Activated CD4-positive, alpha-beta T cell treated with anti-CD3 and anti-CD28 coated beads, Interleukin-2, amount 10 ng/mL, durations not matched to agents 24 days and 14 days (primary cell): ENCODE measurements around the gene CENPP. TPM values are rescaled to one million over a fixed set of nuclear protein-coding genes. Genes with fewer than 3 reads are reported as not detected.

ENCODE experiments used
- DNase-seq: peaks from one replicate; pipeline ENCODE4 v3.0.0; 2022
- H3K27ac Mint-ChIP-seq: one replicate; pipeline ENCODE4 v1.8.0; 2022; ENCODE audit warnings: mild to moderate bottlenecking, mixed read lengths
- H3K27me3 Mint-ChIP-seq: one replicate; pipeline ENCODE4 v1.8.0; 2022; ENCODE audit warnings: mixed read lengths
- H3K36me3 Mint-ChIP-seq: one replicate; pipeline ENCODE4 v1.8.0; 2022; ENCODE audit warnings: low read depth, mild to moderate bottlenecking, mixed read lengths
- H3K4me1 Mint-ChIP-seq: one replicate; pipeline ENCODE4 v1.8.0; 2021; ENCODE audit warnings: mixed read lengths
- H3K4me3 Mint-ChIP-seq: one replicate; pipeline ENCODE4 v1.8.0; 2022; ENCODE audit warnings: mild to moderate bottlenecking, moderate library complexity, mixed read lengths
- H3K9me3 Mint-ChIP-seq: one replicate; pipeline ENCODE4 v1.8.0; 2021; ENCODE audit warnings: mixed read lengths
- intact Hi-C: fragments of 100-400 bp; cut with micrococcal nuclease; formaldehyde crosslinking; loops from one replicate; pipeline ENCODE4 v1.15.1; 2023
- total RNA-seq: library from RNA; stranded (reverse); gene quantifications from 2 replicates; pipeline ENCODE4 v1.2.3, GENCODE V29; 2022

The CENPP gene
- total RNA-seq, 1 donor from 2014 or later, result 27.5 TPM

DNA sequence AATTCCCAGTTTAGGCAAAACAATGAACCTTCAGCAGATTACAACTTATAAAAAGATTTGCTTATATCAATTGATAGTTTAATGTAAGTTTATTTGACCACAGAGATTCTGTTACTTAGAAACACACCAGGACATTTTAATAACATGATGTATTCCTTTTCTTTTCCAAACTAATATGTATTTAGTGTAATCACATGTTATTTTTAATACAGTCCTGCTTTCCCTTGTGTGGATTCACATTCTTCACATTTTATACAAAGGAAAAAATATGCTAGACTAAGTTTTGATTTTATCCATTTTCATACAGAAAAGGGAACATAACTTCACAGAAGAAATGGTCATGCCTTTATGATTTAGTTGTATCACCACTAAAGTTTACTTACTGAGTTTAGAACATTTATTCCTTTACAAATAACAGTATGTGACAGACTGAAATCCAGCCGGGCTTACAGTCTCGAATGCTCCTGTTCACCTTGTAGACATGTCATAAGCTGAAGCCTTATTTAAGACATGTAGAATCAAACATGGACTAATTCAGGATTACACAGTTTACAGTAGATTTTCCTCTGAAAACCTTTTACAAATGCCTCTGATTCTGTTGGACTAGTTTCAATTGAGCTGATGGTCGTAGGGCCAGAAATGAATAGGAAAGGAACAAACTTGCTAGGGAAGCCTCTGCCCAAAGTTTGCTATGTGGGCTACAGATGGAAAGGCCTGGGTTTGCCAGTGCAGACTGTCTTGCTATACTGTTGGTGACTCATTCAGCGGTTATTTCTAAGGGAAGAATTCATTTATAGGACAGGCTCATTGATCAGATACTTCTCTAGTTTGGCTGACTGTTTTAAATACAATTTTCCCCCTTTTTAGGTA lies 163.2 kb downstream of the CENPP start:
- intact Hi-C loops, result no loop called here
- no peak for DNase-seq
- peaks cover 3% of the 10 kb centered on the region for H3K4me1 Mint-ChIP-seq
- no peak overlapping the region for H3K27ac Mint-ChIP-seq
- H3K9me3 Mint-ChIP-seq, result no peaks in the 10 kb centered on the region
- H3K27me3 Mint-ChIP-seq, result no peaks in the 10 kb centered on the region
- no peak overlapping the region for H3K4me3 Mint-ChIP-seq
- no peaks in the 10 kb centered on the region for H3K36me3 Mint-ChIP-seq

DNA sequence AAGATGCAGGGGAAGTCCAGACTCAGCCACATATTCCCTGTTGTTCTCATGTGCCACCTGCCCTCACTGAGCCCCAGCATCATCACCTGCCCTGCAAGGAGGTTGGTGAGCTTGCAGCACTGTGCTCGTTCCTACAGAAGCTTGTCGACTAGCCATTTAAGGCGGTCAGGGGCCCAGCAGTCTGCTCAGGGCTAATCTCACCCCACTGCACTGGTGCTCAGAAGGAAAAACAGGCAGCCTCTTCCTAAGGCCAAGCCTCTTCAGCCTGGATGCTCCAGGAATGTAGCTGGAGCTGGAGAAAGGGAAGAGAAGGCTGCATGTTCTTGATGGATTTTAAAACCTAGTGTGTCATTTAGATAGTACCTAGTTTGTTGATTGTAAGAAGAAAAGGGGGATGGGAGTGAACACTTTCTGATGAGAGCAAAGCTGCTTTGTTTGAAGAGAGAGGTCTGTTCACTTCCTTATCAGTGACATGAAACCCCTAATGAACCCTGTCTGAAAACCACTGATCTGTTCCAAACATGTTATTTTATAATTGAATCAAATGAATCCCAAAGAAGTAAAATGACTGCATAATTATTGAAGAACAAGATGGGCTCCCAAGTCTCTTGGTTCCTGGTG lies 167.1 kb downstream of the CENPP start:
- Mint-ChIP-seq H3K36me3 (no peaks in the 10 kb centered on the region), H3K4me1 (peaks cover 6% of the 10 kb centered on the region), H3K27ac (no peak overlapping the region), H3K27me3 (no peaks in the 10 kb centered on the region), H3K9me3 (no peaks in the 10 kb centered on the region), H3K4me3 (no peak overlapping the region)
- DNase-seq, result no peak
- intact Hi-C loops, result no loop called here

DNA sequence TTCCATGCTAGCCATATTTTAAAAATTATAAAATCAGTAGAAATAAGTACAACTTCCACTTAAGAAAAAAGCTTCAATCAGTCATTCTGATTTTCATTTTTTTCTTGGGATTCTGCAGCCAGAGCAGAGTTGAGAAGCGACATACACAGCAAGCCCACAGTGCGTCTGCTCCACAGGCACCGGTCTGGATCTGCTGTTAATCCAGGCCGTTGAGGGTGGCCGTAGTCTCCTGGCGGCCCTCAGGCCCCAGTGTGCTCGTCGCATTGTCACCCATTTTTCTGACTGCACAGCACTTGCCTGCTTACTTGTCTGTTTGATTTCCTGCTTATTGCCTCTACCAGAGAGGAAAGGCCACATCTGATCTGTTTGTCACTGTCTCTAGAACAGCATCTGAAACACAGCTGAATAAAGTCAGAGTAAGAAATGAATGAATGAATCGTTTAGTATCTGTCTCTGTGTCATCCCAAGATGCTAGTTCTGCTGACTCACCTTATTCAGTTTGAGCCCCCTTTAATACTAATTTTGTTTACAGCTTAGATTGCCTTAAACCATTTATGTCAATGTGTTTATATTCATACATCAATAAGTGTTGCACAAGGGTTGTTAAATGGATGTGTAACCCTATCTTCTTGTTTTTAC lies 168.1 kb downstream of the CENPP start:
- intact Hi-C loops, result no loop called here
- no peaks in the 10 kb centered on the region for H3K9me3 Mint-ChIP-seq
- no peak overlapping the region for H3K4me3 Mint-ChIP-seq
- peaks cover 6% of the 10 kb centered on the region for H3K4me1 Mint-ChIP-seq
- DNase-seq, result no peak
- H3K27me3 Mint-ChIP-seq, result no peaks in the 10 kb centered on the region
- no peak overlapping the region for H3K27ac Mint-ChIP-seq
- no peaks in the 10 kb centered on the region for H3K36me3 Mint-ChIP-seq

DNA sequence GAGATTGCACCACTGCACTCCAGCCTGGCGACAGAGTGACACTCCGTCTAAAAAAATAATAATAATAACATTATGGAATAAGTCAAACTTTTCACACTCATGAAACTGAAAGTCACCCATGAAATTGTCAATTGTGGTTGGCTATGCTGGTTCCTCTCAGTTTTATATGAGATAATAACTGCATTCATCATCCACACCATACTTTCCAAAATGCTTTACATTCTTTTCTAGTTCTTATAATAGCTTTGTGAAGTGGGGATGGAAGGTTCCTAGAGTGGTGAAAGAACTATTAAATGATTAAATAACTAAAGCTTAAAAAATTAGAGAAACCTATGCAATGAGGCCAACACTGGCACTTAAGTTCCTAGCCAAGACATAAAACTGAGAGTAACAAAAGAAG lies 169.1 kb downstream of the CENPP start:
- H3K27ac Mint-ChIP-seq, result no peak overlapping the region
- peaks cover 6% of the 10 kb centered on the region for H3K4me1 Mint-ChIP-seq
- H3K4me3 Mint-ChIP-seq, result no peak overlapping the region
- intact Hi-C loops, result no loop called here
- H3K27me3 Mint-ChIP-seq, result no peaks in the 10 kb centered on the region
- DNase-seq, result no peak
- no peaks in the 10 kb centered on the region for H3K9me3 Mint-ChIP-seq
- no peaks in the 10 kb centered on the region for H3K36me3 Mint-ChIP-seq

DNA sequence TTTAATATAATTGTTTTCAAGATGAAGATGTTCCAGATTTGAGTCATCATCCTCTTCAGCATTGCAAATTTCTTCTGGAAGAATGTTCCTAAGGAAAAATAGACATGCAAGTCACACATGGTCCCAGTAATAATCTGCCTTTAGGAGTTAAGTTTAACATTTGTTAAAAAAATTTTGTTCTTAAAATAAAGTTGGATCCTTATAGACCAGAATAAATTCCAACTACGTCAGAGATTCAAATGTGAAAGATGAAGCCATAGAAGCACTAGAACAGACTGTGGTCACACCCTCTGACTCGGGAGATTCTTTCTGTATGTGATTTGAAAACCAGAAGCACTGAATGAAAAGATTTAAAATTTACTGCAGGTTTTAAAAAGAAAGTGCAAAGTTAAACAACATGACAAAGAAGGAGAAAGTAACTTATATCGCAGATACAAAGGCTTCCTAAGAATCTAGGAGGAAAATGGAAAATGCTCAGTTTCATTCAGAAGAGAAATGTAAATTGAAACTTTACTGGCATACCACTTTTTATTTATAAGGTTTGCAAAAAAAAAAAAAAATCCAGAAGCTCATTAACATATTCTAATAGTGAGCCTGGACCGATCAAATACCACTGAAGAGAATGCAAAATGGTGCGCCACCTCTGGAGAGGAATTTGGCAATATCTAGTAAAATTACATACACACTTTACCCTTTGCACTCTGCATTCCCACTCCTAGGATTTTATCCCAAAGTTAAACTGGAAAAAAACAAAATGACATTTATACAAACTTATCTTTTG lies 170.8 kb downstream of the CENPP start:
- intact Hi-C loops, result no loop called here
- no peak for DNase-seq
- no peak overlapping the region for H3K27ac Mint-ChIP-seq

DNA sequence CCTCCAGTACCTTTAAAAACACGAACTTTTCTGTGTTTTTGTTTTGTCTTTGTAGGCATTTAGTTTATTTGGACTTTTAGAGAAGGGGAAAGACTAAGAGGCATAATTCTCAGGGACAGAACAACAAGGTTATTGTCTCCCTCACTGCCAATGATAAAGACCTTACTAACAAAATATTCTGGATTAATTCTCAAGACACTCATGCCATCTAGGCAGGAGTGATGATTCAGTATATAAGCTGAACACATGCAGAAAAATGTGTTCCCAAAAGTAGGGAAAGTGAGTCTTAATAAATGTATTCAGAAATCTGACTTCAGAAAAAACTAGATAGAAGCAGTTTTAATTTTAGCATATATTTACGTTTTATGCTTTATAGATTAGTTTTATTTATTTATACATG lies 173.9 kb downstream of the CENPP start:
- H3K36me3 Mint-ChIP-seq, result no peaks in the 10 kb centered on the region
- H3K27ac Mint-ChIP-seq, result no peak overlapping the region
- intact Hi-C loops, result no loop called here
- no peaks in the 10 kb centered on the region for H3K4me1 Mint-ChIP-seq
- no peak overlapping the region for H3K4me3 Mint-ChIP-seq
- H3K27me3 Mint-ChIP-seq, result no peaks in the 10 kb centered on the region
- no peak for DNase-seq
- H3K9me3 Mint-ChIP-seq, result no peaks in the 10 kb centered on the region

More for the DNA sequence above, 170.8 kb downstream of the CENPP start:
- Mint-ChIP-seq H3K4me3 (no peak overlapping the region), H3K36me3 (no peaks in the 10 kb centered on the region), H3K27me3 (no peaks in the 10 kb centered on the region), H3K9me3 (no peaks in the 10 kb centered on the region), H3K4me1 (peaks cover 3% of the 10 kb centered on the region)

DNA sequence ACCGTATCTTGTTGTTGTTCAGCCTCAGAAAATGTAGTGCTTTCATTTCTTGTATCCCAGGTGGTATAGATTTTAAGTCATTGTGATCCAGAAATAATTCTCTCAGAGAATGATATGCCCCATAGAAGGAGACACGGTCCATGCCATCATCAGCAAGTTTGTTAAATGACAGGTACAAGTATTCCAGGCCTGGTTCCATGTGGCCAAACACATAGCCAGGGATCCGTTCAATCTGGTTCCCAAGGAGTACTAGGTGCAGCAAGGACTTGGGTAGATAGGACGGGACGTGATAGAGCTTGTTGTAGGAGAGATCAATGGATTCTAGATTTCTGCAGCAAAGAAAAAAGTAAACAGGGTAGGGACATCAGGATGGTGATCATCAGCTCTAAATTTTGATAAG lies 175.0 kb downstream of the CENPP start:
- Mint-ChIP-seq H3K4me1 (no peaks in the 10 kb centered on the region), H3K36me3 (no peaks in the 10 kb centered on the region), H3K9me3 (no peaks in the 10 kb centered on the region), H3K4me3 (no peak overlapping the region), H3K27me3 (no peaks in the 10 kb centered on the region), H3K27ac (no peak overlapping the region)
- intact Hi-C loops, result no loop called here
- DNase-seq, result no peak

DNA sequence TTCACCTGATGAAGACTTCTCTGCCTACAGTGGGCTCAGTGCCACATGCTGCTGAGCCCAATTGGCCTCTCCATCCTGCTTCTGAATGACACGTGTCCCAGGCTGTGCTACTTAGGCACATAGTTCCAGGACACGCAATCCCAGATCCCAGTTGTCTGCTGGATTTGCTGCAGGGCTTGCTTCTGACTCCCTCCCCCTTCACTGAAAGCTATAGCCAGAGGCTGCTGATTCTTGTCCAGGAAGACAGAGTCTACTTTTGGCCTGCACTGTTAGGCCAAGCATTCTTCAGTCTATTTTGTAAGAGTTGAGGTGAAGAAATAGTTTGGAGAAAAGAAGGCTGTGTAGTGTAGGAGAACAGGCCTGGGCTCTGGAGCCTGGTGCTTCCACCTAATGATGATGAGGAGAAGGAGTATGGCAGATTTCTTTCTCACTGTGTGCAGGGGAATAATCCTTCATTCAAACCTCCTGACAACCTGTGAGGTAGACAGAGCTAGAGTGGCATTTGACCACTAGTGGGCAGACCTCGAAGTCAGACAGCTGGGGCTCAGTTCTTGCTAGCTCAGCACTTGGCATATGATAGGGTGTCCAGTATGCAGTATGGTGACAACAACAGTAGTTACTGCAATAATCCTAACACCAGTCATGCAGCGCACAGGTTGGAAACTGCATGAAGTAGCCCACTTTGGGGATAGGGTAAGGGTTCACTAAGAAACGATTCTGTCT lies 176.1 kb downstream of the CENPP start:
- DNase-seq, result peak; percentile 58
- Mint-ChIP-seq H3K36me3 (no peaks in the 10 kb centered on the region), H3K9me3 (no peaks in the 10 kb centered on the region), H3K27ac (no peak overlapping the region), H3K4me3 (no peak overlapping the region), H3K27me3 (no peaks in the 10 kb centered on the region), H3K4me1 (peaks cover under 1% of the 10 kb centered on the region)
- intact Hi-C loops, result no loop called here

DNA sequence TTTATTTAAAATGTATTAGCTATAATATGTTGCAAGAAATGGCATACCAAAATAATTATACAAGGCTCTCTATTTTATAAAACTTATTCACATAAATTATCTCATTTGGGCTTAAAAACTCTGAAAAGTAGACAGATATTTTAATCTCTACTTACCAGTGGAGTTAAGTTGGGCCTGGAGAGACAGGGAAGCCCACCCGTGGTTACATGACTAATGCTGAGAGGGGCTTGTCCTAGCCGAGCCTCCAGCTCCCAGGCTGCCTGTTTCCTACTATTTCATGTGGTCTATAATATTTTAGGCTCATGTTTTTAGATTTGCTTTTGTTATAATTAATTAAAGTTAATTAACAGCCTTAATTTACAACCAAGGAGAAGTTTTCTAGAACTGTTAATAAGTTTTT lies 177.4 kb downstream of the CENPP start:
- intact Hi-C loops, result no loop called here
- no peak overlapping the region for H3K27ac Mint-ChIP-seq
- H3K9me3 Mint-ChIP-seq, result no peaks in the 10 kb centered on the region
- H3K4me1 Mint-ChIP-seq, result peaks cover 9% of the 10 kb centered on the region
- no peaks in the 10 kb centered on the region for H3K36me3 Mint-ChIP-seq
- H3K4me3 Mint-ChIP-seq, result no peak overlapping the region
- H3K27me3 Mint-ChIP-seq, result no peaks in the 10 kb centered on the region
- no peak for DNase-seq

DNA sequence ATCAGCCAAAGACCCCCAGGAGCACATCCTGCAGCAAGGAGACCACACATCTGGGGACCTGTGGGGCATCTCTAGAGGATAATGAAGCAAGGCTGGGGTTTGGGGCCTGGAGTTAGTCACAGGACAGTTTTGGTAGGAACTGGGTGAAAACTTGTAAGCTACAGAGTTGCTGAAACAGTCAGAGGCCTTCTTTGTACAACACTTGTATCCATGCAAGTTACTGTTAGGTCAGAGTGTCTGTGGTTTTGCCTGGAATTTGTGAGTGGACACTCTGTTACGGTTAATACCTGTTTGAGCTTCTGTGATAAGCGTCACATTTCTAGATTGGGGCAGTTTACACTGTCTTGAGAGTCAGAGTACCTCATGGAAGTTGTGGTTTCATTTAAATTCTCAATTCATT lies 179.1 kb downstream of the CENPP start:
- Mint-ChIP-seq H3K9me3 (no peaks in the 10 kb centered on the region), H3K36me3 (no peaks in the 10 kb centered on the region), H3K4me1 (peaks cover 9% of the 10 kb centered on the region), H3K4me3 (no peak overlapping the region), H3K27ac (no peak overlapping the region), H3K27me3 (no peaks in the 10 kb centered on the region)
- intact Hi-C loops, result no loop called here
- DNase-seq, result no peak

DNA sequence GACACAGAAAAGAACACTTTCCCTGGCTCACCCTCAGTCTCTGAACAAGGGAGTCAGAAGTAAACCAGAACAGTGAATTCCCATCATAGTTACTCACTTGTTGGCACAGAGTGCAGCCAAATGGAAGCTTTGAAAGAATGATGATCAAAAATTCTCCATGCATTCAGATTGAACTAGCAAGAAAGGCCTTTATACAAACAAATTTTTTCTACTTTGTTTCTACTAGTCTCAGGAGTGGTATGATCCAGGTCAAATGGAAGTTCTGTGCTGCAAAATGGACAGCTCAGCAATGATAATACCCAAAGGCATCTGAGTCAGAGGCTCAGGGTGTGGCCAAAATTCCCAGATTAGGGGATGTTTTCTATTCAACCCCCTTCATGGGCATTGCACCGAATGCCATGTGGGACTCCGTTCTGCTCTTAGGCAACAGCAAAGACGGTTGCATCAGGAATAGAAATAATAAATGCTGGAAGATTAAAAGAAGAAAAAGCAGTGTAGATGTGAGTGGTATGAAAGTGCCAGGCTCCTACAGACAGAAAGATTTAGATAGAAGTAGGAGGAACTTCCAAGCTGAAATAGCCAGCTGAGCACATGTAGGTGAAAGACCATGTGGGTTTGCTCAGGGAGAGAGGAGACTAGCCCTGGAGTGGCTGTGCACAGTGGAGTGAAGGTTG lies 180.6 kb downstream of the CENPP start:
- intact Hi-C loops, result no loop called here
- Mint-ChIP-seq H3K4me1 (peaks cover 9% of the 10 kb centered on the region), H3K36me3 (no peaks in the 10 kb centered on the region), H3K4me3 (no peak overlapping the region), H3K27ac (no peak overlapping the region), H3K27me3 (no peaks in the 10 kb centered on the region), H3K9me3 (no peaks in the 10 kb centered on the region)
- no peak for DNase-seq

DNA sequence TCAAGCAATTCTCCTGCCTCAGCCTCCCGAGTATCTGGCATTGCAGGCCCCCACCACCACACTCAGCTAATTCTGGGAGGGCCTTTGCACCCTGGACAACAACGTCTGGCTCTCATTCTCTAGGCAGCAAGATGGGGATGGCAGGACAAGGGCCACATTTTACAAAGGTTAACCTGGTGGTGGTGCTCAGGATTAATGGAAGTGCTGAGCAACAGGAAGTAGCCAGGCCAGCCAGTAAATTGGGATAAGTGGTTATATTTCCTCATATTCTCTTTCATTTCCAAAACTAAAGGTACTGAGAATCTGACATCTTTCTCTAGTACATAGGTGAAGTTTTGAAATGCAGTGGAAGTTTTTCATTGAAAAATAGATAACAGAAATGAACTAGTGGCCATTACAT lies 181.3 kb downstream of the CENPP start:
- H3K4me3 Mint-ChIP-seq, result no peak overlapping the region
- intact Hi-C loops, result no loop called here
- no peak for DNase-seq
- no peak overlapping the region for H3K27ac Mint-ChIP-seq
- H3K9me3 Mint-ChIP-seq, result no peaks in the 10 kb centered on the region
- H3K36me3 Mint-ChIP-seq, result no peaks in the 10 kb centered on the region
- no peaks in the 10 kb centered on the region for H3K27me3 Mint-ChIP-seq
- peaks cover 9% of the 10 kb centered on the region for H3K4me1 Mint-ChIP-seq

DNA sequence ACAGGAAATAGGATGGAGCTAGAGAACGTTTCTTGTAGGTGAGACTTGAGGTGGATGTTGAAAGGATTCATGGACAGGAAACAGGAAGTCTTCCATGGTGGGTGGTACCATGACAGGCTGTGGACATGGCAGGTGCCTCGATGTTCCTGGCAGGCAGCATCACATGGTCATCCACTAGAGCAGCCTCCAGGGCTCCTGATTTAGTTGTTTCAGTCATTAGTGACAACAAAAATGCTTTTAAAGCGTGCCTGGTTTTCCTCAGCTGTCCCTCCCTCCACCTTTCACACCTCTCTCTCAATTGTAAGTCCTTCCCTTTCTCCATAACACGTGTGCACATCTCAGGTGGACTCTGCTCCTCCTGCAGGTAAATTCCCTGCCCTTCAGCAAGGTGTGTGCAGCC lies 181.7 kb downstream of the CENPP start:
- H3K36me3 Mint-ChIP-seq, result no peaks in the 10 kb centered on the region
- peaks cover 9% of the 10 kb centered on the region for H3K4me1 Mint-ChIP-seq
- no peak for DNase-seq
- intact Hi-C loops, result no loop called here
- H3K27ac Mint-ChIP-seq, result no peak overlapping the region
- no peaks in the 10 kb centered on the region for H3K9me3 Mint-ChIP-seq
- no peak overlapping the region for H3K4me3 Mint-ChIP-seq
- no peaks in the 10 kb centered on the region for H3K27me3 Mint-ChIP-seq
